ENCODE results near the gene TMOD2. TPM values are rescaled to one million over a fixed set of nuclear protein-coding genes. Genes with fewer than 3 reads are reported as not detected.

The TMOD2 gene
- total RNA-seq, 1 experiment from 2014 or later = 3.6 TPM

GRCh38 chr15:51714162-51714561 lies 37.2 kb upstream of the TMOD2 start:
- CTCF ChIA-PET = no interaction called here
- H3K4me1 Mint-ChIP-seq = no peaks in the 10 kb centered on the region
- TF ChIP-seq NFE2L1 (CRISPR knock-in tag; IDR thresholded peaks at IDR 0.05) = no peak
- no peak for TF ChIP-seq ZNF138 (CRISPR knock-in tag; conservative IDR thresholded peaks at IDR 0.05)
- no peak for TF ChIP-seq NFATC4 (CRISPR knock-in tag; IDR thresholded peaks at IDR 0.05)
- TF ChIP-seq ZNF317 (CRISPR knock-in tag; IDR thresholded peaks at IDR 0.05; ENCODE audit: borderline replicate concordance, low read depth) = no peak
- no peak for TF ChIP-seq FOXP1 (CRISPR knock-in tag; IDR thresholded peaks at IDR 0.05; ENCODE audit: borderline replicate concordance)
- no peak for TF ChIP-seq EMX1 (CRISPR knock-in tag; IDR thresholded peaks at IDR 0.05)
- no peak for TF ChIP-seq AR (CRISPR knock-in tag; IDR thresholded peaks at IDR 0.05)
- TF ChIP-seq TP53 (CRISPR knock-in tag; IDR thresholded peaks at IDR 0.05) = no peak
- TF ChIP-seq KAT7 (CRISPR knock-in tag; IDR thresholded peaks at IDR 0.05; ENCODE audit: borderline replicate concordance) = no peak
- POLR2A ChIA-PET = no interaction called here
- no peaks in the 10 kb centered on the region for H3K27me3 Mint-ChIP-seq (ENCODE audit: low read depth)
- 0 out of 2 replicates have a peak, but pooled peaks cover 5% of the 10 kb centered on the region for H3K36me3 Mint-ChIP-seq
- no peak for ATAC-seq
- DNase-seq (ENCODE audit: low spot score) = no peak
- no peak overlapping the region for H3K4me3 Mint-ChIP-seq
- no peaks in the 10 kb centered on the region for H3K9me3 Mint-ChIP-seq
- H3K27ac Mint-ChIP-seq = no peak overlapping the region

- no peaks in the 10 kb centered on the region for H3K9me3 Mint-ChIP-seq
- DNase-seq (ENCODE audit: low spot score) (no peak), ATAC-seq (no peak)
- H3K36me3 Mint-ChIP-seq = 0 out of 2 replicates have a peak, but pooled peaks cover 5% of the 10 kb centered on the region
- ChIA-PET POLR2A (no interaction called here), CTCF (no interaction called here)
- no peaks in the 10 kb centered on the region for H3K4me1 Mint-ChIP-seq
- no peaks in the 10 kb centered on the region for H3K27me3 Mint-ChIP-seq (ENCODE audit: low read depth)
- no peak overlapping the region for H3K4me3 Mint-ChIP-seq
- no peak overlapping the region for H3K27ac Mint-ChIP-seq
- no peak for TF ChIP-seq ZNF232 (CRISPR knock-in tag; IDR thresholded peaks at IDR 0.05)
- no peak for TF ChIP-seq E2F5 (CRISPR knock-in tag; IDR thresholded peaks at IDR 0.05)
- no peak for TF ChIP-seq AFF4 (CRISPR knock-in tag; IDR thresholded peaks at IDR 0.05; ENCODE audit: borderline replicate concordance)
- no peak for TF ChIP-seq ZBTB43 (CRISPR knock-in tag; IDR thresholded peaks at IDR 0.05)
- TF ChIP-seq PRDM15 (CRISPR knock-in tag; IDR thresholded peaks at IDR 0.05) = no peak
- TF ChIP-seq STAT6 (CRISPR knock-in tag; conservative IDR thresholded peaks at IDR 0.05; ENCODE audit: low read depth) = no peak
- no peak for TF ChIP-seq ETV6 (CRISPR knock-in tag; IDR thresholded peaks at IDR 0.05)
- no peak for TF ChIP-seq ZNF121 (CRISPR knock-in tag; IDR thresholded peaks at IDR 0.05)
- no peak for TF ChIP-seq JUN (CRISPR knock-in tag; IDR thresholded peaks at IDR 0.05)
- TF ChIP-seq ATF6 (CRISPR knock-in tag; IDR thresholded peaks at IDR 0.05) = no peak
- TF ChIP-seq TP53 (CRISPR knock-in tag; IDR thresholded peaks at IDR 0.05) = no peak
Measured at GRCh38 chr15:51714911-51715310, 36.5 kb upstream of the TMOD2 start.
